ENCODE data around the gene TRABD2B.

- no peak for TF ChIP-seq CTCF (IDR thresholded peaks at IDR 0.05; ENCODE audit: borderline replicate concordance, extremely low read depth, low read length, poor library complexity, severe bottlenecking)
- no peak for TF ChIP-seq EZH2 (IDR thresholded peaks at IDR 0.05; ENCODE audit: borderline replicate concordance, low read depth, low read length, severe bottlenecking)
Observed at GRCh38 chr1:47756411-47756810, 240.8 kb downstream of the TRABD2B start.

Data from DND-41 (cell line).